Activated CD8-positive, alpha-beta T cell treated with anti-CD3 and anti-CD28 coated beads, Interleukin-2, amount 10 ng/mL, durations not matched to agents 7 days and 5 days (primary cell): Measurements from ENCODE around the gene SWSAP1. TPM values are rescaled to one million over a fixed set of nuclear protein-coding genes. Genes with fewer than 3 reads are reported as not detected.

ENCODE experiments used
- ATAC-seq: fragments of 150-1000 bp; cut with Tn5 transposase; one replicate; pipeline ENCODE4 v1.10.0; 2021; ENCODE audit warnings: moderate library complexity
- CTCF ChIA-PET: fragments of 350-600 bp; sonication (Branson Sonifier 250); formaldehyde crosslinking; loops from one replicate; lab custom pipeline; 2021; ENCODE audit warnings: antibody characterized with exemption; lab: Charles Lee
- POLR2A ChIA-PET: fragments of 350-600 bp; sonication (Branson Sonifier 250); formaldehyde crosslinking; loops from one replicate; lab custom pipeline; 2021; ENCODE audit warnings: antibody characterized with exemption; lab: Charles Lee
- DNase-seq: peaks from one replicate; pipeline ENCODE4 v3.0.0-alpha.2; 2020
- H3K27ac Mint-ChIP-seq: one replicate; pipeline ENCODE4 v1.8.0; 2021; ENCODE audit warnings: mild to moderate bottlenecking, mixed read lengths
- H3K27me3 Mint-ChIP-seq: one replicate; pipeline ENCODE4 v1.8.0; 2021; ENCODE audit warnings: low read depth, mixed read lengths
- H3K36me3 Mint-ChIP-seq: one replicate; pipeline ENCODE4 v1.8.0; 2021; ENCODE audit warnings: low read depth, mixed read lengths
- H3K4me1 Mint-ChIP-seq: one replicate; pipeline ENCODE4 v1.8.0; 2021; ENCODE audit warnings: low read depth, mixed read lengths
- H3K4me3 Mint-ChIP-seq: one replicate; pipeline ENCODE4 v1.8.0; 2021; ENCODE audit warnings: mild to moderate bottlenecking, mixed read lengths
- H3K9me3 Mint-ChIP-seq: one replicate; pipeline ENCODE4 v1.8.0; 2022; ENCODE audit warnings: mixed read lengths; ENCODE audit not compliant: insufficient read depth
- total RNA-seq, 2 experiments: library from RNA; stranded (reverse); gene quantifications; one replicate each; pipeline ENCODE4 v1.2.3, GENCODE V29; 2021

SWSAP1 gene
- total RNA-seq, 2 experiments from 2014 or later, result 3.1 to 3.4 TPM

GRCh38 chr19:11418094-11418548 is 43.7 kb downstream of the SWSAP1 start:
- ATAC-seq, result no peak
- CTCF ChIA-PET, result no interaction called here

GRCh38 chr19:11418549-11419506 is 44.4 kb downstream of the SWSAP1 start, which contains the start of gene RGL3:
Gene RGL3 (minus strand): TSS chr19:11419314. CDS start chr19:11419278, 36 bp downstream.
- Mint-ChIP-seq H3K9me3 (no peaks in the 10 kb centered on the region), H3K4me1 (peaks cover 34% of the 10 kb centered on the region), H3K4me3 (no peak within 1 kb of the TSS), H3K27me3 (peaks cover 68% of the 10 kb centered on the region), H3K36me3 (no peaks in the 10 kb centered on the region), H3K27ac (no peak within 1 kb of the TSS)
- ATAC-seq, result no peak
- no peak for DNase-seq
- ChIA-PET POLR2A (interaction anchor here (0.6 to 0.8 kb wide), 2 partner anchors 18 to 42 kb away, joined by 3 read pairs; no protein-coding TSS in a partner anchor), CTCF (interaction anchor here (1.0 to 1.5 kb wide), 2 partner anchors 12 to 26 kb away, joined by 3 read pairs; no protein-coding TSS in a partner anchor)

More at GRCh38 chr19:11418094-11418548, 43.7 kb downstream of the SWSAP1 start:
- Mint-ChIP-seq H3K27me3 (peaks cover 61% of the 10 kb centered on the region), H3K9me3 (no peaks in the 10 kb centered on the region), H3K4me3 (no peak overlapping the region), H3K4me1 (peaks cover 26% of the 10 kb centered on the region), H3K36me3 (no peaks in the 10 kb centered on the region), H3K27ac (no peak overlapping the region)
- POLR2A ChIA-PET, result no interaction called here
- DNase-seq, result no peak

- Mint-ChIP-seq H3K4me3 (peak overlapping the region; percentile 36), H3K9me3 (no peaks in the 10 kb centered on the region), H3K27ac (no peak overlapping the region), H3K36me3 (no peaks in the 10 kb centered on the region), H3K4me1 (peaks cover 36% of the 10 kb centered on the region), H3K27me3 (peaks cover 68% of the 10 kb centered on the region)
- DNase-seq, result no peak
- CTCF ChIA-PET, result interaction anchor here (1.8 kb wide), 1 partner anchor 14 kb away, joined by 10 read pairs; the partner anchor contains the start of genes ODAD3 and PRKCSH
- POLR2A ChIA-PET, result interaction anchor here (0.6 to 1.2 kb wide), 2 partner anchors 13 to 38 kb away, joined by 3 to 4 read pairs; no protein-coding TSS in a partner anchor
- no peak for ATAC-seq
These were observed 46.2 kb downstream of the SWSAP1 start for GRCh38 chr19:11420429-11421370.

- peak; percentile 45 for ATAC-seq
- no peaks in the 10 kb centered on the region for H3K9me3 Mint-ChIP-seq
- peak; percentile 62 for DNase-seq
- peaks cover 65% of the 10 kb centered on the region for H3K27me3 Mint-ChIP-seq
- POLR2A ChIA-PET, result interaction anchor here (0.6 to 1.2 kb wide), 2 partner anchors 14 to 39 kb away, joined by 3 to 4 read pairs; no protein-coding TSS in a partner anchor
- peaks cover 36% of the 10 kb centered on the region for H3K4me1 Mint-ChIP-seq
- no peak overlapping the region for H3K27ac Mint-ChIP-seq
- peak overlapping the region; percentile 3 for H3K4me3 Mint-ChIP-seq
- H3K36me3 Mint-ChIP-seq, result no peaks in the 10 kb centered on the region
- CTCF ChIA-PET, result interaction anchor here (1.4 to 2.3 kb wide), 3 partner anchors 10 to 41 kb away, joined by 4 to 10 read pairs (median 9); partner anchors contain the start of genes ODAD3 and PRKCSH
These were observed 47.1 kb downstream of the SWSAP1 start for GRCh38 chr19:11421371-11422098.

GRCh38 chr19:11422163-11423065 is 47.9 kb downstream of the SWSAP1 start:
- Mint-ChIP-seq H3K4me3 (peak overlapping the region; percentile 45), H3K27me3 (peaks cover 58% of the 10 kb centered on the region), H3K27ac (no peak overlapping the region), H3K9me3 (no peaks in the 10 kb centered on the region), H3K36me3 (no peaks in the 10 kb centered on the region), H3K4me1 (peaks cover 36% of the 10 kb centered on the region)
- POLR2A ChIA-PET, result interaction anchor here (1.2 kb wide), 1 partner anchor 39 kb away, joined by 4 read pairs; no protein-coding TSS in a partner anchor
- CTCF ChIA-PET, result interaction anchor here (0.8 to 2.3 kb wide), 4 partner anchors 10 to 179 kb away, joined by 3 to 10 read pairs (median 6); partner anchors contain the start of genes ODAD3 and PRKCSH
- ATAC-seq, result peak; percentile 74
- DNase-seq, result peak; percentile 88

GRCh38 chr19:11423164-11423790 is 48.8 kb downstream of the SWSAP1 start:
- CTCF ChIA-PET, result interaction anchor here (0.8 to 2.3 kb wide), 2 partner anchors 42 to 180 kb away, joined by 3 to 9 read pairs; no protein-coding TSS in a partner anchor
- Mint-ChIP-seq H3K27me3 (peaks cover 50% of the 10 kb centered on the region), H3K27ac (no peak overlapping the region), H3K36me3 (no peaks in the 10 kb centered on the region), H3K4me1 (peaks cover 36% of the 10 kb centered on the region), H3K4me3 (no peak overlapping the region), H3K9me3 (no peaks in the 10 kb centered on the region)
- POLR2A ChIA-PET, result no interaction called here
- no peak for ATAC-seq
- DNase-seq, result no peak

- CTCF ChIA-PET, result interaction anchor here (2.3 kb wide), 1 partner anchor 43 kb away, joined by 9 read pairs; no protein-coding TSS in a partner anchor
- DNase-seq (no peak), ATAC-seq (no peak)
- H3K27ac Mint-ChIP-seq, result no peak overlapping the region
- POLR2A ChIA-PET, result no interaction called here
- no peaks in the 10 kb centered on the region for H3K9me3 Mint-ChIP-seq
- peaks cover 45% of the 10 kb centered on the region for H3K27me3 Mint-ChIP-seq
- no peak overlapping the region for H3K4me3 Mint-ChIP-seq
- no peaks in the 10 kb centered on the region for H3K36me3 Mint-ChIP-seq
- peaks cover 36% of the 10 kb centered on the region for H3K4me1 Mint-ChIP-seq
These were observed 49.3 kb downstream of the SWSAP1 start for GRCh38 chr19:11423791-11424181.
